ENCODE results near the gene GPN1.

GRCh38 chr2:27680571-27680970 lies 51.7 kb downstream of the GPN1 start:
- TF ChIP-seq POLR2A (IDR thresholded peaks at IDR 0.05; ENCODE audit: low read depth, low read length) (no peak), TAF1 (IDR thresholded peaks at IDR 0.05; ENCODE audit: low read depth, low read length) (no peak)

Data from GM12891 (cell line).